Uterus (tissue), 2 donors: Measurements from ENCODE around the gene KIF14.

Experiments used
- CTCF ChIP-seq, 4 experiments: fragments of 200-600 bp in 2 of 4; fragments of 450-650 bp in 2 of 4; sonication (generic) in 2 of 4; IDR thresholded peaks; one replicate each; pipeline ENCODE4 v1.5.1; 2016 to 2019; ENCODE audit warnings: antibody characterized with exemption in 4 of 4, mild to moderate bottlenecking in 2 of 4, moderate library complexity in 1 of 4
- POLR2A ChIP-seq, 2 donors: fragments of 450-650 bp; IDR thresholded peaks; one replicate each; pipeline ENCODE4 v1.6.1; 2016; ENCODE audit warnings: antibody characterized with exemption in 2 of 2, mild to moderate bottlenecking in 1 of 2, moderate library complexity in 1 of 2

GRCh38 chr1:200634261-200635122 is 13.9 kb upstream of the KIF14 start:
- TF ChIP-seq CTCF (IDR thresholded peaks at IDR 0.05): no peak
- no peak for TF ChIP-seq POLR2A (IDR thresholded peaks at IDR 0.05)
